Measurements from ENCODE around the gene ACER3.

- no peak for TF ChIP-seq EZH2 (IDR thresholded peaks at IDR 0.05; ENCODE audit: borderline replicate concordance, low read depth, low read length, poor library complexity, severe bottlenecking)
- TF ChIP-seq, protein P1, sequence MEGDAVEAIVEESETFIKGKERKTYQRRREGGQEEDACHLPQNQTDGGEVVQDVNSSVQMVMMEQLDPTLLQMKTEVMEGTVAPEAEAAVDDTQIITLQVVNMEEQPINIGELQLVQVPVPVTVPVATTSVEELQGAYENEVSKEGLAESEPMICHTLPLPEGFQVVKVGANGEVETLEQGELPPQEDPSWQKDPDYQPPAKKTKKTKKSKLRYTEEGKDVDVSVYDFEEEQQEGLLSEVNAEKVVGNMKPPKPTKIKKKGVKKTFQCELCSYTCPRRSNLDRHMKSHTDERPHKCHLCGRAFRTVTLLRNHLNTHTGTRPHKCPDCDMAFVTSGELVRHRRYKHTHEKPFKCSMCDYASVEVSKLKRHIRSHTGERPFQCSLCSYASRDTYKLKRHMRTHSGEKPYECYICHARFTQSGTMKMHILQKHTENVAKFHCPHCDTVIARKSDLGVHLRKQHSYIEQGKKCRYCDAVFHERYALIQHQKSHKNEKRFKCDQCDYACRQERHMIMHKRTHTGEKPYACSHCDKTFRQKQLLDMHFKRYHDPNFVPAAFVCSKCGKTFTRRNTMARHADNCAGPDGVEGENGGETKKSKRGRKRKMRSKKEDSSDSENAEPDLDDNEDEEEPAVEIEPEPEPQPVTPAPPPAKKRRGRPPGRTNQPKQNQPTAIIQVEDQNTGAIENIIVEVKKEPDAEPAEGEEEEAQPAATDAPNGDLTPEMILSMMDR (conservative IDR thresholded peaks at IDR 0.05; ENCODE audit: low read depth, low read length) = no peak
Observed at GRCh38 chr11:77069336-77069968, 208.7 kb downstream of the ACER3 start.
